ENCODE results near the gene MOXD1. TPM values are rescaled to one million over a fixed set of nuclear protein-coding genes. Genes with fewer than 3 reads are reported as not detected.
"Not testable (repeated sequence)": the region's sequence is repeated elsewhere in the genome, so short reads cannot be mapped to it uniquely, and the experiment has no call there.

MOXD1 gene
- total RNA-seq, 1 donor = 15.1 TPM

GRCh38 chr6:132316970-132317369, 84.3 kb downstream of the MOXD1 start:
- no peak overlapping the region for H3K4me3 ChIP-seq (ENCODE audit: low read depth, low read length)
- no peak for DNase-seq (ENCODE audit: low read depth)
- TF ChIP-seq CTCF (IDR thresholded peaks at IDR 0.05; ENCODE audit: insufficient read depth, low read depth, low read length) = no peak

GRCh38 chr6:132314432-132314831, 86.8 kb downstream of the MOXD1 start:
- no peak for DNase-seq (ENCODE audit: low read depth)
- no peak overlapping the region for H3K4me3 ChIP-seq (ENCODE audit: low read depth, low read length)
- TF ChIP-seq CTCF (IDR thresholded peaks at IDR 0.05; ENCODE audit: insufficient read depth, low read depth, low read length) = no peak

GRCh38 chr6:132310921-132311320, 90.4 kb downstream of the MOXD1 start:
- no peak overlapping the region for H3K4me3 ChIP-seq (ENCODE audit: low read depth, low read length)
- no peak for TF ChIP-seq CTCF (IDR thresholded peaks at IDR 0.05; ENCODE audit: insufficient read depth, low read depth, low read length)
- no peak for DNase-seq (ENCODE audit: low read depth)

- not testable (repeated sequence) for DNase-seq (ENCODE audit: low read depth); H3K4me3 ChIP-seq (ENCODE audit: low read depth, low read length)
Measured at GRCh38 chr6:132310151-132310550, 91.1 kb downstream of the MOXD1 start.

GRCh38 chr6:132304891-132305305, 96.4 kb downstream of the MOXD1 start:
- no peak for TF ChIP-seq CTCF (IDR thresholded peaks at IDR 0.05; ENCODE audit: insufficient read depth, low read depth, low read length)
- no peak overlapping the region for H3K4me3 ChIP-seq (ENCODE audit: low read depth, low read length)
- DNase-seq (ENCODE audit: low read depth) = peak; percentile 39

GRCh38 chr6:132300323-132300949, 100.8 kb downstream of the MOXD1 start:
- H3K4me3 ChIP-seq (ENCODE audit: low read depth, low read length) = no peak overlapping the region
- TF ChIP-seq CTCF (IDR thresholded peaks at IDR 0.05; ENCODE audit: insufficient read depth, low read depth, low read length) = peak; percentile 70
- peak; percentile 62 for DNase-seq (ENCODE audit: low read depth)

GRCh38 chr6:132298344-132298949, 102.8 kb downstream of the MOXD1 start:
- TF ChIP-seq CTCF (IDR thresholded peaks at IDR 0.05; ENCODE audit: insufficient read depth, low read depth, low read length) = peak; percentile 72
- no peak overlapping the region for H3K4me3 ChIP-seq (ENCODE audit: low read depth, low read length)
- DNase-seq (ENCODE audit: low read depth) = peak; percentile 62

Measured in fibroblast of villous mesenchyme (primary cell).